GM21825 (cell line): ENCODE measurements around the gene SLC7A4.
"Not testable (repeated sequence)": the region's sequence is repeated elsewhere in the genome, so short reads cannot be mapped to it uniquely, and the experiment has no call there.

ENCODE experiments used
- ATAC-seq: cut with Tn5 transposase; IDR thresholded peaks from one replicate; pipeline ENCODE4 v1.9.1; 2021; ENCODE audit warnings: mild to moderate bottlenecking, moderate library complexity; ENCODE audit not compliant: unreplicated experiment

SLC7A4 gene

GRCh38 chr22:21022955-21023614, 9.3 kb downstream of the SLC7A4 start:
- ATAC-seq = no peak

GRCh38 chr22:21022507-21022906, 9.9 kb downstream of the SLC7A4 start:
- no peak for ATAC-seq

- ATAC-seq = no peak
Measured at GRCh38 chr22:21020802-21021429, 11.4 kb downstream of the SLC7A4 start.

GRCh38 chr22:21018314-21018713, 14.0 kb downstream of the SLC7A4 start:
- ATAC-seq = no peak

GRCh38 chr22:21016644-21017420, 15.5 kb downstream of the SLC7A4 start:
- no peak for ATAC-seq

GRCh38 chr22:21015466-21016006, 16.8 kb downstream of the SLC7A4 start:
- ATAC-seq = no peak

GRCh38 chr22:21014726-21015465, 17.5 kb downstream of the SLC7A4 start, which contains the start of gene P2RX6:
Gene P2RX6 (plus strand): TSS chr22:21015165. CDS start chr22:21015175, 10 bp downstream.
- no peak for ATAC-seq

- ATAC-seq = peak; percentile 69
Measured at GRCh38 chr22:21014202-21014725, 18.1 kb downstream of the SLC7A4 start.

- no peak for ATAC-seq
Measured at GRCh38 chr22:21013657-21014201, 18.6 kb downstream of the SLC7A4 start.

GRCh38 chr22:21012446-21013407, 19.6 kb downstream of the SLC7A4 start:
- no peak for ATAC-seq

- no peak for ATAC-seq
Measured at GRCh38 chr22:21010426-21011113, 21.8 kb downstream of the SLC7A4 start.

- ATAC-seq = no peak
Measured at GRCh38 chr22:21009638-21010425, 22.5 kb downstream of the SLC7A4 start.

- not testable (repeated sequence) for ATAC-seq
Measured at GRCh38 chr22:21009208-21009607, 23.2 kb downstream of the SLC7A4 start.

- ATAC-seq = no peak
Measured at GRCh38 chr22:21003782-21004181, 28.6 kb downstream of the SLC7A4 start.

GRCh38 chr22:21001601-21002325, 30.6 kb downstream of the SLC7A4 start, which contains the start of gene THAP7:
Gene THAP7 (minus strand): TSS chr22:21002118. CDS start chr22:21001911, 207 bp downstream.
- ATAC-seq = peak; percentile 85

GRCh38 chr22:21000987-21001600, 31.3 kb downstream of the SLC7A4 start:
- ATAC-seq = no peak
